GM18858 (cell line): ENCODE data around the gene HPS1.

ENCODE experiments used
- ATAC-seq: cut with Tn5 transposase; IDR thresholded peaks from one replicate; pipeline ENCODE4 v1.9.1; 2021; ENCODE audit not compliant: unreplicated experiment

The HPS1 gene

GRCh38 chr10:98415731-98416119, 31.0 kb downstream of the HPS1 start:
- no peak for ATAC-seq

GRCh38 chr10:98414932-98415730, 31.6 kb downstream of the HPS1 start, which contains the start of gene PYROXD2:
Gene PYROXD2, minus strand, starts transcription at chr10:98415182. Its CDS starts 47 bp downstream, at chr10:98415135.
- no peak for ATAC-seq

GRCh38 chr10:98414578-98414931, 32.2 kb downstream of the HPS1 start:
- no peak for ATAC-seq

- no peak for ATAC-seq
Measured at GRCh38 chr10:98411768-98412167, 35.0 kb downstream of the HPS1 start.

GRCh38 chr10:98411166-98411565, 35.6 kb downstream of the HPS1 start:
- no peak for ATAC-seq

GRCh38 chr10:98410759-98411158, 36.0 kb downstream of the HPS1 start:
- no peak for ATAC-seq

GRCh38 chr10:98410135-98410743, 36.5 kb downstream of the HPS1 start:
- no peak for ATAC-seq

GRCh38 chr10:98408799-98409198, 37.9 kb downstream of the HPS1 start:
- no peak for ATAC-seq

- ATAC-seq: no peak
Measured at GRCh38 chr10:98407744-98408241, 38.9 kb downstream of the HPS1 start.

GRCh38 chr10:98407017-98407743, 39.6 kb downstream of the HPS1 start:
- no peak for ATAC-seq

- ATAC-seq: no peak
Measured at GRCh38 chr10:98405422-98405821, 41.3 kb downstream of the HPS1 start.

GRCh38 chr10:98404571-98405359, 42.0 kb downstream of the HPS1 start:
- no peak for ATAC-seq

- ATAC-seq: no peak
Measured at GRCh38 chr10:98403812-98404504, 42.8 kb downstream of the HPS1 start.

GRCh38 chr10:98402931-98403718, 43.6 kb downstream of the HPS1 start:
- no peak for ATAC-seq

GRCh38 chr10:98402478-98402877, 44.3 kb downstream of the HPS1 start:
- no peak for ATAC-seq

GRCh38 chr10:98400482-98400881, 46.3 kb downstream of the HPS1 start:
- no peak for ATAC-seq

GRCh38 chr10:98399784-98400183, 47.0 kb downstream of the HPS1 start:
- ATAC-seq: no peak

GRCh38 chr10:98397089-98397600, 49.6 kb downstream of the HPS1 start:
- no peak for ATAC-seq
